ENCODE measurements around the gene ITGB4. TPM values are rescaled to one million over a fixed set of nuclear protein-coding genes. Genes with fewer than 3 reads are reported as not detected.

ITGB4 gene
- total RNA-seq, 1 experiment from 2014 or later: 5.3 TPM

DNA sequence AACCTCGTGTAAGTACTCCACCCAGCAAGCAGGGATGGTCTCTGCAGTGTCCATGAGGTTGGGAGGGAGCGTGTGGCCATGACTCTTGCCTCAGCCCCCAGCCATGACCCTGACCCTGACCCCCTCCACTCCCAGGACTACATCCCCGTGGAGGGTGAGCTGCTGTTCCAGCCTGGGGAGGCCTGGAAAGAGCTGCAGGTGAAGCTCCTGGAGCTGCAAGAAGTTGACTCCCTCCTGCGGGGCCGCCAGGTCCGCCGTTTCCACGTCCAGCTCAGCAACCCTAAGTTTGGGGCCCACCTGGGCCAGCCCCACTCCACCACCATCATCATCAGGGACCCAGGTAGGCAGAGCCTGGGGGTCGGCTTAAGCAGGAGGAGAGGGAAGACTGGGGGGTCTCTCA lies 27.4 kb downstream of the ITGB4 start:
- H3K36me3 Mint-ChIP-seq (ENCODE audit: insufficient read depth in 1 of 3, low read depth in 3 of 3): no peaks in the 10 kb centered on the region
- Histone ChIP-seq H2BK5ac (ENCODE audit: insufficient read length, low read length) (no peak overlapping the region), H3K23ac (ENCODE audit: insufficient read length, low read depth, low read length) (no peak overlapping the region), H2AK5ac (ENCODE audit: insufficient read length, low read length) (no peak overlapping the region), H4K91ac (ENCODE audit: insufficient read length, low read depth, low read length) (no peak overlapping the region), H3K4me1 (ENCODE audit: insufficient read depth, low read length) (no peaks in the 10 kb centered on the region), H4K5ac (ENCODE audit: insufficient read length, low read depth, low read length) (no peak overlapping the region), H4K20me1 (ENCODE audit: control insufficient read depth, insufficient read depth, insufficient read length) (no peaks in the 10 kb centered on the region), H2BK20ac (ENCODE audit: low read depth, low read length, poor library complexity, severe bottlenecking) (no peak overlapping the region), H3K9me3 (ENCODE audit: control insufficient read depth, low read depth, low read length) (no peaks in the 10 kb centered on the region), H3K18ac (ENCODE audit: insufficient read length, low read depth, low read length) (no peak overlapping the region), H3K9ac (ENCODE audit: extremely low read depth, insufficient read length, low read length) (no peak overlapping the region), H3K27ac (ENCODE audit: insufficient read length, low read depth, low read length) (no peak overlapping the region), H3K4ac (ENCODE audit: low read depth, low read length) (no peak overlapping the region), H2AFZ (ENCODE audit: low read length) (no peak overlapping the region), H2BK15ac (ENCODE audit: low read depth, low read length) (no peak overlapping the region), H3K27me3 (ENCODE audit: insufficient read depth, low read length) (no peaks in the 10 kb centered on the region), H3K4me2 (ENCODE audit: insufficient read depth, insufficient read length, low read length) (no peak overlapping the region), H3T11ph (ENCODE audit: low read length) (no peak overlapping the region), H3K23me2 (ENCODE audit: insufficient read length, low read depth, low read length, poor library complexity, severe bottlenecking) (peaks cover 3% of the 10 kb centered on the region), H3K79me2 (ENCODE audit: insufficient read depth, low read length) (no peaks in the 10 kb centered on the region), H3K79me1 (ENCODE audit: insufficient read depth, low read depth, low read length, poor library complexity, severe bottlenecking) (no peaks in the 10 kb centered on the region), H2BK120ac (ENCODE audit: low read depth, low read length, poor library complexity, severe bottlenecking) (no peak overlapping the region), H3K14ac (ENCODE audit: insufficient read depth, low read length) (no peak overlapping the region), H4K8ac (replicated peaks; ENCODE audit: insufficient read length, low read depth, low read length) (no peak overlapping the region), H2BK12ac (ENCODE audit: insufficient read length, low read depth, low read length) (no peak overlapping the region), H3K56ac (ENCODE audit: insufficient read length, low read depth, low read length) (no peak overlapping the region)
- H3K27ac Mint-ChIP-seq: no peak overlapping the region
- DNase-seq: no peak
- whole genome bisulfite sequencing (ENCODE audit: extremely low coverage, insufficient read length, low lambda C conversion rate): no CpG with 5 or more reads among the region's 9 CpGs
- peaks cover 7% of the 10 kb centered on the region for H3K27me3 Mint-ChIP-seq (ENCODE audit: low read depth)
- no peak overlapping the region for H3K4me3 Mint-ChIP-seq
- TF ChIP-seq, protein P1, sequence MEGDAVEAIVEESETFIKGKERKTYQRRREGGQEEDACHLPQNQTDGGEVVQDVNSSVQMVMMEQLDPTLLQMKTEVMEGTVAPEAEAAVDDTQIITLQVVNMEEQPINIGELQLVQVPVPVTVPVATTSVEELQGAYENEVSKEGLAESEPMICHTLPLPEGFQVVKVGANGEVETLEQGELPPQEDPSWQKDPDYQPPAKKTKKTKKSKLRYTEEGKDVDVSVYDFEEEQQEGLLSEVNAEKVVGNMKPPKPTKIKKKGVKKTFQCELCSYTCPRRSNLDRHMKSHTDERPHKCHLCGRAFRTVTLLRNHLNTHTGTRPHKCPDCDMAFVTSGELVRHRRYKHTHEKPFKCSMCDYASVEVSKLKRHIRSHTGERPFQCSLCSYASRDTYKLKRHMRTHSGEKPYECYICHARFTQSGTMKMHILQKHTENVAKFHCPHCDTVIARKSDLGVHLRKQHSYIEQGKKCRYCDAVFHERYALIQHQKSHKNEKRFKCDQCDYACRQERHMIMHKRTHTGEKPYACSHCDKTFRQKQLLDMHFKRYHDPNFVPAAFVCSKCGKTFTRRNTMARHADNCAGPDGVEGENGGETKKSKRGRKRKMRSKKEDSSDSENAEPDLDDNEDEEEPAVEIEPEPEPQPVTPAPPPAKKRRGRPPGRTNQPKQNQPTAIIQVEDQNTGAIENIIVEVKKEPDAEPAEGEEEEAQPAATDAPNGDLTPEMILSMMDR (conservative IDR thresholded peaks at IDR 0.05): no peak
- H3K4me1 Mint-ChIP-seq: 0 out of 4 replicates have a peak, but pooled peaks cover 4 to 6% of the 10 kb centered on the region in 2 experiments
- no peaks in the 10 kb centered on the region; a peak in 1 of 5 replicates for H3K9me3 Mint-ChIP-seq
